ENCODE results near the gene RELCH.
A peak's percentile ranks its signal among the peaks of the same experiment; 100 is the strongest.

The RELCH gene

DNA sequence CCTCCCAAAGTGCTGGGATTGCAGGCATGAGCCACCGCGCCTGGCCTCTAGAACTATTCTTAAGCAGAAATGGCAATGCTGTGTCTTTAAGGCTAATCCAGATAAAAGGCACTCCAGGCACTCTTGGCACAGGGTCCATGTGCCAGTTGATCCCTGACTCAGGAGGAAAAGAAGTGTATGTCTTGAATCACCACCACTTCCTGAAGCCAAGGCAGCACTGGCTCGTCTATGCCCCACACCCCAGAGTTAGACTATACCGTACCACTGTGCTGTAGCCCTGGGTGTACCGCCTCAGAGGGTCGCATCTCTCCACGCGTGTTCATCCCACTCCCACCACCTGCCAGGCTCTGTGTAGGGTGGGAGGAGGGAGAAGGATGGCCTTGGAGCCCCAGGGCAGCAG lies 147.1 kb downstream of the RELCH start:
- DNase-seq (ENCODE audit: low read depth) = no peak
- TF ChIP-seq, protein P1, sequence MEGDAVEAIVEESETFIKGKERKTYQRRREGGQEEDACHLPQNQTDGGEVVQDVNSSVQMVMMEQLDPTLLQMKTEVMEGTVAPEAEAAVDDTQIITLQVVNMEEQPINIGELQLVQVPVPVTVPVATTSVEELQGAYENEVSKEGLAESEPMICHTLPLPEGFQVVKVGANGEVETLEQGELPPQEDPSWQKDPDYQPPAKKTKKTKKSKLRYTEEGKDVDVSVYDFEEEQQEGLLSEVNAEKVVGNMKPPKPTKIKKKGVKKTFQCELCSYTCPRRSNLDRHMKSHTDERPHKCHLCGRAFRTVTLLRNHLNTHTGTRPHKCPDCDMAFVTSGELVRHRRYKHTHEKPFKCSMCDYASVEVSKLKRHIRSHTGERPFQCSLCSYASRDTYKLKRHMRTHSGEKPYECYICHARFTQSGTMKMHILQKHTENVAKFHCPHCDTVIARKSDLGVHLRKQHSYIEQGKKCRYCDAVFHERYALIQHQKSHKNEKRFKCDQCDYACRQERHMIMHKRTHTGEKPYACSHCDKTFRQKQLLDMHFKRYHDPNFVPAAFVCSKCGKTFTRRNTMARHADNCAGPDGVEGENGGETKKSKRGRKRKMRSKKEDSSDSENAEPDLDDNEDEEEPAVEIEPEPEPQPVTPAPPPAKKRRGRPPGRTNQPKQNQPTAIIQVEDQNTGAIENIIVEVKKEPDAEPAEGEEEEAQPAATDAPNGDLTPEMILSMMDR (conservative IDR thresholded peaks at IDR 0.05; ENCODE audit: low read depth, low read length) = no peak
- H3K4me3 ChIP-seq (ENCODE audit: low read depth, low read length) = no peak overlapping the region

DNA sequence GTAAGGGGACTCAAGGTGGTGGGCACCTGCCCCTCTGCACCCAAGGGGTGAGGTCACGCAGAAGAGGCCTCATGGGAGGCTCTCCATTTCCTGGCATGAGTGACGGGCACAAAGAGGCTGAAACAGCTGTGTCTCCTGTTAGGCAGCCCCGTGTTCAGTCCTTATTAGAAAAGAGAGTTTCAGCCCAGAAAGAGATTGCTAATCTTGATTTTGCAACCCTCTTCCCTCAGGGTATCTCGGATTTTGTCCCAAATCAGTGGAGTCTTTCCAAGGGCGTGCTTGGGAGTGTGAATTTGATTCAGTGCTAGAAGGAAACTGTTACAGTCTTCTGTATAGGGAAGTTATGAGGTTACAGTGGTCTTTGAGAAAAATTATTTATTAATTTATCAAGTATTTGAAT lies 148.4 kb downstream of the RELCH start:
- TF ChIP-seq, protein P1 (conservative IDR thresholded peaks at IDR 0.05; ENCODE audit: low read depth, low read length) = no peak
- H3K4me3 ChIP-seq (ENCODE audit: low read depth, low read length) = no peak overlapping the region
- DNase-seq (ENCODE audit: low read depth) = no peak

DNA sequence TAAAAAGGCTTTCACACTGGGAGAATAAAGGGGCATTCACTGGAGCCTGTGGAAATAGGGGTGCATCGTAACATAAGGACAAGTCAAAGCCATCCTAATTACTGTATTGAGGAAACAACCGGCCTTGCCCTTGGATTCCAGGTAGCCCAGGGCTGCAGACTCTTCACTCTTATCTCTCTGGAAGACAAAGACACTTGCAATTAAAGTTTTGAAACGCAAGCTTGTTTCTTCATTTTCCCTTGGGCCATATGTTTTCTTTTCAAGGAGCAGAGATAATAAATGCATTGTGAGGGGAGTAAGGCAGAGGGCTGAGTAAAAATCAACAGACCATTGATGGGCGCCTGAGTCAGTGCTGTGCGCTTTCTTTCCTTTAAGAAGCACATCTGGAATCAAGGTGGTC lies 149.6 kb downstream of the RELCH start:
- no peak for DNase-seq (ENCODE audit: low read depth)
- TF ChIP-seq, protein P1 (conservative IDR thresholded peaks at IDR 0.05; ENCODE audit: low read depth, low read length) = no peak
- no peak overlapping the region for H3K4me3 ChIP-seq (ENCODE audit: low read depth, low read length)

DNA sequence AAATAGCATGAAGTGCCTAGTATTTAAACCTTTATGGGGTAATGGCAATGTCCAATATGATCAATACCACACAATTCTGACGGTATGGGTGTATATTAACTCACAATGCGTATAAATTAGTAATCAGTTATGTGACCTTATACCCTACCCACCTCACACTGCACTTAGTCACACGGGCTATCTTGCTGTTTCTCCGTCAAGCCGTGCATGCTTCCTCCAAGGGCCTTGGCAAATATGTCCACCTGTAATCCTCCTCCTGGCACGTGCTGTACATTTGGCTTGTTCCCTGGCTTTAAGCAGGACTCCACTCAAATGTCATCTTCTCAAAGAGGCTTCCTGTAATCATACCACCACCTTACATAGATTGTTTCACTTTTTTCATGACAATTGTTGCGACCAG lies 150.3 kb downstream of the RELCH start:
- TF ChIP-seq, protein P1 (conservative IDR thresholded peaks at IDR 0.05; ENCODE audit: low read depth, low read length) = no peak
- no peak overlapping the region for H3K4me3 ChIP-seq (ENCODE audit: low read depth, low read length)
- DNase-seq (ENCODE audit: low read depth) = no peak

DNA sequence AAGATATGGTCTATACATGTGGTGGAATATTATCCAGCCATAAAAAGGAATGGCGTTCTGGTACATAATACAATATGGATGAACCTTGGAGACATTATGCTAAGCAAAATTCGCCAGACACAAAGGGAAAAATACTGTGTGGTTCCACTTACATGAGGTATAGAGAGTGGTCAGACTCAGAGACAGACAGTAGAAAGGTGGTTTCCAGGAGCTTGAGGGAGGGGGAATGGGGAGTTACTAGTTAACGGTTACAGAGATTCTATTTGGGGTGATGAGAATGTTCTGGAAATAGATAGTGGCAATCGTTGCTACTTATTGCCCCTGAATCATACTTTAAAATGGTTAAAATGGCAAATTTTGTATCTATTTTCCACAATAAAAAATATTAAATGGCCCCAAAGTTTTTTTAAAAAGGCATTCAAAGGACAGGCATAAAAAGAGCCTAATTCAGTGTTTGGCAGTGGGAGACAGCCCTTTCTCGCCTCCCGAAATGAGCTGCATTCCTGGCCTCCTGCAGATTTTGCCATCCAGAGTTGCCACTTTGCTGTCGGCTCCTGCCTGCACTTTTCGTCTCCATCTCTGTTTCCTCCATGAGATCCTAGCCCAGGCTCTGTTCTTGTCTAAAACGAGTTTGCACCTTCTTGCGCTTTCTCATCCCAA lies 151.5 kb downstream of the RELCH start:
- H3K4me3 ChIP-seq (ENCODE audit: low read depth, low read length) = no peak overlapping the region
- TF ChIP-seq, protein P1 (conservative IDR thresholded peaks at IDR 0.05; ENCODE audit: low read depth, low read length) = no peak
- DNase-seq (ENCODE audit: low read depth) = no peak

DNA sequence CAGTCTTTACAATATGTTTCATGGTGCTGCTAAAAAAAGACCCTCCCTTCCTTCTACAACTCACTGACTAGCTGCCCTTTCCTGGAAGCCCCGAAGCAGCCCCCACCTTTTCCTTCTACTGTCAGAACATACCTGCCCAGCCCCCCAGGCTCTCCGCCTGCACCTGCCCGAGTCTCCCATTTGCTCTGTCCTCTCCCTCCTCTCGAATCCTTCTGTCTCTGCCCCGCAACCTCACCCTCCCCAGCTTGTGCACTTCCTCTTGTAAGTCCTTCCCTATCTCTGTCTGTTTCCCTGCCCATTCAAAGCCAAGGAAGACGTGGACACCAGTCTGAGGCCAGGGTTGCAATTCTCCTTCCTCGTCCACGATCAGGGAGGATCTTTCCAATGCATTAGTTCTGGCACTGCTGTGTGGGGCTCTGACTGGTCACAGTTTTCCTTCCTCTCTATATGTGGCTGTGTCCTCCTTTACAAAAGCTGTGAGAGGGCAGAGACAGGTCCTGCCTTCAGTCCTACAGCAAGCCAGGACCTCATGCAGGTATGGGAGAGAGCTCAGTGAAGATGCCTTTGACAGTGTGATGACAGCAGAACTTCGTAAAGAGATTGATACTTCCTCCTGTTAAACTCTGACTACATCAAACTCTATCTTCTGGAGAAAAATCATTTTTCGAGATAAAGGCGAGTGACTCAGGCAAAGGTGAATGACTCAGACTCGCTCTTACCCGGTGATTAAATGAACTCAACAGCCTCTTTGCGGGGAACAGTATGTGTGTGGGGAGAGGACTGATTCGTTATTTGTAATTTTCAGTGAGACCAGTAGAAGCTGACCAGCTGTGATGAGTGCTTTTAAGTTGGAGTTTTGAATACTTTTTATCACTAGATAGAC lies 152.3 kb downstream of the RELCH start:
- TF ChIP-seq, protein P1 (conservative IDR thresholded peaks at IDR 0.05; ENCODE audit: low read depth, low read length) = no peak
- no peak overlapping the region for H3K4me3 ChIP-seq (ENCODE audit: low read depth, low read length)
- DNase-seq (ENCODE audit: low read depth) = peak; percentile 68
